HL-60 (cell line): ENCODE results near the gene XCR1.

ENCODE experiments used
- DNase-seq, 2 experiments: peaks; one replicate each; pipeline ENCODE4 v3.0.0-alpha.2; 2010 to 2020; ENCODE audit warnings: low read depth in 1 of 2, low spot score in 1 of 2
- H3K27ac ChIP-seq: fragments of 250-450 bp; sonication (Bioruptor Pico); replicated peaks from 2 replicates; pipeline ENCODE4 v1.5.1; 2020; ENCODE audit warnings: mild to moderate bottlenecking, moderate library complexity
- H3K27me3 ChIP-seq: fragments of 250-450 bp; sonication (Bioruptor Pico); 2 replicates; pipeline ENCODE4 v1.5.1; 2021; ENCODE audit warnings: mild to moderate bottlenecking, moderate library complexity; ENCODE audit not compliant: insufficient read depth, poor library complexity, severe bottlenecking
- H3K4me3 ChIP-seq: replicated peaks from 2 replicates; pipeline ENCODE4 v1.5.1; 2011; ENCODE audit warnings: mild to moderate bottlenecking, control low read depth, low read length; ENCODE audit not compliant: insufficient read depth
- CTCF ChIP-seq: IDR thresholded peaks from one replicate; pipeline ENCODE4 v1.5.1; 2011; ENCODE audit warnings: low read length, control low read depth, inconsistent platforms; ENCODE audit not compliant: insufficient read depth
- GABPA ChIP-seq: IDR thresholded peaks from 2 replicates; pipeline ENCODE4 v1.6.1; 2012; ENCODE audit warnings: low read depth
- POLR2AphosphoS5 ChIP-seq: IDR thresholded peaks from 2 replicates; pipeline ENCODE4 v1.6.1; 2012; ENCODE audit warnings: low read depth
- REST ChIP-seq: IDR thresholded peaks from 2 replicates; pipeline ENCODE4 v1.6.1; 2012; ENCODE audit warnings: low read depth; ENCODE audit not compliant: insufficient replicate concordance
- SPI1 ChIP-seq: IDR thresholded peaks from 2 replicates; pipeline ENCODE4 v1.6.1; 2012; ENCODE audit warnings: low read depth, mild to moderate bottlenecking, borderline replicate concordance

XCR1 gene

GRCh38 chr3:45988804-45989203, 38.5 kb downstream of the XCR1 start:
- TF ChIP-seq REST (no peak), CTCF (no peak), GABPA (no peak), SPI1 (no peak), POLR2AphosphoS5 (no peak)
- H3K27ac ChIP-seq = no peak overlapping the region
- DNase-seq = no peak

GRCh38 chr3:45988362-45988761, 38.9 kb downstream of the XCR1 start:
- no peak overlapping the region for H3K4me3 ChIP-seq
- TF ChIP-seq GABPA = no peak
- no peak for TF ChIP-seq REST
- TF ChIP-seq POLR2AphosphoS5 = no peak
- TF ChIP-seq CTCF = no peak
- no peak for TF ChIP-seq SPI1
- DNase-seq = peak; percentile 18 to 74
- H3K27me3 ChIP-seq = no peaks in the 10 kb centered on the region
- H3K27ac ChIP-seq = no peak overlapping the region

More at GRCh38 chr3:45988804-45989203, 38.5 kb downstream of the XCR1 start:
- no peaks in the 10 kb centered on the region for H3K27me3 ChIP-seq
- no peak overlapping the region for H3K4me3 ChIP-seq

DNA sequence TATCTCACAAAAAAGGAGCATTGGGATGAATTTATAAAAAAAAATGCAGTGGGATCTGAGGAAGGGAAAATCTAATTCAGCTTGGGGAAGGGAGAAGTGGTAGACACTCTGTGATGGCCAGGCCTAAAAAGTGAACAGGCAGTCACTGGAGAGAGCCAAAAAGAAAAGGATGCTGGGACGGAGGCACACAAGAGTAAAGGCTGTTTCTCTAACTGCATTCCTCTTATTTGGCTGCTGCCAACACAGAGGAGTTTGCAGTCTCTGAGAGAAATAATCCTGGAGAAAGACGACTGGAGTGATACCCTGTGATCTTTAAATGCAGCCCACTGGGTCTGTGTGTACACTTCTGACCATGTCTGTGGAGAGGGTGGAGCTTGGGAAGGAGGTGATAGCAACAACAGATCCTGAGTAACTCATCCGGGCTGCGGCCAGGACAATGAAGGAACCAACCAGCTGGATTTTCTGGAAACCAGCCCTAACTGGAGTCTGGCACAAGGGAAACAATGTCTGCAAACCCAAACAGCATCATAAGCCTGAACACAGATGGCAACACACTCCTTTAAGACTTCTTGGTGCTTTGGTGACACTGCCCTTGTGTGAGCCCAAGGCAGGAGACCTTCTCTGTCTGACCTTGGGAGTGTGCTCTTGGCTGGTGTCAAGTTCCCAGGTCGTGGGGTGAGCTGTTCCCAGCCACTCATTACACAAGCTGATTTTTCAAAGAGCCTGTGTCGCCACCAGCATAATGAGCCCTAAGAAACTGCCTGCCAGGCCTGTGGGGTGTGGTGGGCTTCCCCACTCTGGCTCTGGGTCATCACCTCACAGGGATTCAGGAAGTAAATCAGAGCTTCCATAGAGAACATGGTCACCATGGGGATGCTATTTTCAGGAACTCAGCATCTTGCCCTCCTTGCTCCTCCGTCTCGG, 39.7 kb downstream of the XCR1 start:
- H3K27ac ChIP-seq = no peak overlapping the region
- H3K27me3 ChIP-seq = no peaks in the 10 kb centered on the region
- TF ChIP-seq CTCF = no peak
- TF ChIP-seq POLR2AphosphoS5 = no peak
- no peak for TF ChIP-seq GABPA
- TF ChIP-seq REST = no peak
- TF ChIP-seq SPI1 = no peak
- H3K4me3 ChIP-seq = no peak overlapping the region
- no peak for DNase-seq
